PFSK-1 (cell line): ENCODE data around the gene CCNB1.

Experiments
- FOXP2 ChIP-seq: optimal IDR thresholded peaks from 2 replicates; pipeline ENCODE3; 2011; ENCODE audit warnings: borderline replicate concordance, control low read depth, inconsistent platforms; ENCODE audit not compliant: insufficient read depth; ENCODE audit errors: extremely low read length, extremely low read depth
- POLR2AphosphoS5 ChIP-seq: IDR thresholded peaks from 2 replicates; pipeline ENCODE4 v1.6.1; 2012; ENCODE audit warnings: low read depth, mild to moderate bottlenecking, control low read depth, low read length, moderate library complexity

DNA sequence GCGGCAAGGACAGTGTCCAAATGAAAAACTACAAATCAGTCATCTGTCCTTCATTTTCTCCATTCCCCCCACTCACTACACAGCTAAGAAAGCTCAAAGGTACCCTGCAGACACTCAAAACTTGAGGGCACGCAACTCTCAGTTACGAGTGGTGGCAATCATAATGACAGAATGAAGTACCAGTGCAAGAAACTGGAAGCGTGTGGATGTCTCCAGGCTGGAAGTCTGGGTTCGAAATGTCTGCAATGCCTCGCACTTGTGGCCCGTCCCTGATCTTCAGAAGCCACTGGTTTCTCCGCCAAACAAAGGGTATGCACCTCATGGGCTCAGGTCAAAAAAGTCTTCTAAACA lies 21.8 kb downstream of the CCNB1 start:
- TF ChIP-seq POLR2AphosphoS5 (no peak), FOXP2 (no peak)
